VCaP (cell line): Measurements from ENCODE around the gene RGMB.
"Not testable (repeated sequence)": the region's sequence is repeated elsewhere in the genome, so short reads cannot be mapped to it uniquely, and the experiment has no call there.

Source experiments
- H3K27ac ChIP-seq: fragments of 450-650 bp; 2 replicates; pipeline ENCODE4 v1.5.1; 2017
- CTCF ChIP-seq: fragments of 450-650 bp; conservative IDR thresholded peaks from 2 replicates; pipeline ENCODE4 v1.5.1; 2017; ENCODE audit warnings: mild to moderate bottlenecking, moderate library complexity

Gene RGMB

GRCh38 chr5:98741926-98742325 is 31.5 kb upstream of the RGMB start:
- no peak overlapping the region for H3K27ac ChIP-seq
- TF ChIP-seq CTCF: no peak

- TF ChIP-seq CTCF: no peak
- H3K27ac ChIP-seq: no peak overlapping the region
Observed at GRCh38 chr5:98742396-98743073, 30.9 kb upstream of the RGMB start.

- H3K27ac ChIP-seq: not testable (repeated sequence)
Observed at GRCh38 chr5:98748259-98748658, 25.2 kb upstream of the RGMB start.

GRCh38 chr5:98749046-98749445 is 24.4 kb upstream of the RGMB start:
- no peak overlapping the region for H3K27ac ChIP-seq
- no peak for TF ChIP-seq CTCF

- H3K27ac ChIP-seq: no peak overlapping the region
- TF ChIP-seq CTCF: peak; percentile 79
Observed at GRCh38 chr5:98750693-98751092, 22.8 kb upstream of the RGMB start.

- not testable (repeated sequence) for H3K27ac ChIP-seq
Observed at GRCh38 chr5:98752331-98752730, 21.1 kb upstream of the RGMB start.

- H3K27ac ChIP-seq: not testable (repeated sequence)
Observed at GRCh38 chr5:98752801-98753200, 20.7 kb upstream of the RGMB start.

GRCh38 chr5:98753507-98753906 is 20.0 kb upstream of the RGMB start:
- no peak overlapping the region for H3K27ac ChIP-seq
- TF ChIP-seq CTCF: no peak

- TF ChIP-seq CTCF: no peak
- no peak overlapping the region for H3K27ac ChIP-seq
Observed at GRCh38 chr5:98755406-98755805, 18.1 kb upstream of the RGMB start.
